OCI-LY3 (cell line): ENCODE measurements around the gene GRIK2.

Source experiments
- H2AFZ ChIP-seq: fragments of 200-600, 300-600 bp; shearing (Covaris generic); 2 replicates; pipeline ENCODE4 v1.6.0; 2014; ENCODE audit warnings: antibody characterized with exemption, low read depth, low read length
- H3K27ac ChIP-seq: fragments of 200-600, 300-600 bp; sonication (generic); 2 replicates; pipeline ENCODE4 v1.5.1; 2014; ENCODE audit warnings: mild to moderate bottlenecking, low read length, moderate library complexity, mixed read lengths
- H3K27me3 ChIP-seq: fragments of 200-600, 300-600 bp; sonication (generic); 2 replicates; pipeline ENCODE4 v1.6.1; 2014; ENCODE audit warnings: low read depth, low read length, mixed read lengths
- H3K36me3 ChIP-seq: fragments of 200-600, 300-600 bp; sonication (generic); replicated peaks from 2 replicates; pipeline ENCODE3; 2014; ENCODE audit warnings: low read depth, low read length, mixed read lengths
- H3K4me1 ChIP-seq: fragments of 300-600, 200-600 bp; sonication (generic); 2 replicates; pipeline ENCODE4 v1.6.1; 2014; ENCODE audit warnings: low read length, mixed read lengths
- H3K4me2 ChIP-seq: fragments of 200-600, 300-600 bp; sonication (generic); 2 replicates; pipeline ENCODE4 v1.6.1; 2014; ENCODE audit warnings: low read length, mixed read lengths
- H3K4me3 ChIP-seq: fragments of 300-600, 200-600 bp; sonication (generic); 2 replicates; pipeline ENCODE4 v1.5.1; 2014; ENCODE audit warnings: antibody characterized with exemption, mild to moderate bottlenecking, low read length, moderate library complexity
- H3K79me2 ChIP-seq: fragments of 300-600, 200-600 bp; shearing (Covaris generic); 2 replicates; pipeline ENCODE4 v1.6.1; 2014; ENCODE audit warnings: mild to moderate bottlenecking, low read length, mixed read lengths
- H3K9ac ChIP-seq: fragments of 300-600, 200-600 bp; shearing (Covaris generic); 2 replicates; pipeline ENCODE4 v1.6.0; 2014; ENCODE audit warnings: mild to moderate bottlenecking, low read length, moderate library complexity
- H3K9me3 ChIP-seq: fragments of 200-600, 300-600 bp; shearing (Covaris generic); 2 replicates; pipeline ENCODE4 v1.6.1; 2014; ENCODE audit warnings: low read length, mixed read lengths; ENCODE audit not compliant: insufficient read depth
- H4K20me1 ChIP-seq: fragments of 200-600, 300-600 bp; sonication (generic); 2 replicates; pipeline ENCODE4 v1.6.1; 2016; ENCODE audit warnings: low read length, mixed read lengths; ENCODE audit not compliant: insufficient read depth
- EZH2phosphoT487 ChIP-seq: fragments of 200-600 bp; shearing (Covaris generic); IDR thresholded peaks from 2 replicates; pipeline ENCODE4 v1.6.1; 2018; ENCODE audit warnings: antibody characterized with exemption, mixed run types, low read depth
- TF ChIP-seq, protein P1 (sequence below): fragments of 200-600, 300-600 bp; sonication (generic); IDR thresholded peaks from 2 replicates; pipeline ENCODE4 v1.5.1; 2014; ENCODE audit warnings: antibody characterized with exemption, low read length, low read depth

Gene GRIK2

DNA sequence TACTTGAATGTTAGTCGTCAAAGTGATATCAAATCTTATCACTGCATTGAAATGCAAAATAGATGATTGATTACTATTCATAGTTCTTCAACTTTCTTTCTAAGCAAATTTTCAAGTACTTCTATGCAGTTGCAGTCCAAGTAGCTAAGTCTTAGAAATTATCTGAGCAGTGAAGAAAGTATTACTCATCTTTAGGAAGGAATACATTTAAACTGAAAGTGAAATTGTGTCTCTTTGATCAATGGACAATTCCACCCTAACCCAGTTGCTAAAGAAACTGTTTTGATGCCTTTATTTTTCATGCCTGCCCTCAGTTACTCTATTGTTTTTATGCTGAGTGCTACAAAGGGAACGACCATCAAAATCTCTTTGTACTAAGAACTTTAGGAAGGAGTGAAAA lies 337.4 kb downstream of the GRIK2 start:
- Histone ChIP-seq H2AFZ (0 out of 2 replicates have a peak overlapping the region, but pooled peaks have one; percentile 64), H3K36me3 (no peaks in the 10 kb centered on the region), H3K4me1 (peaks cover 4% of the 10 kb centered on the region; the same call in 1 of the 2 replicates), H3K4me2 (peak overlapping the region; percentile 13), H3K79me2 (no peaks in the 10 kb centered on the region), H3K4me3 (no peak overlapping the region), H4K20me1 (no peaks in the 10 kb centered on the region), H3K9me3 (no peaks in the 10 kb centered on the region), H3K27ac (no peak overlapping the region), H3K9ac (no peak overlapping the region), H3K27me3 (no peaks in the 10 kb centered on the region)
- no peak for TF ChIP-seq EZH2phosphoT487
- TF ChIP-seq, protein P1, sequence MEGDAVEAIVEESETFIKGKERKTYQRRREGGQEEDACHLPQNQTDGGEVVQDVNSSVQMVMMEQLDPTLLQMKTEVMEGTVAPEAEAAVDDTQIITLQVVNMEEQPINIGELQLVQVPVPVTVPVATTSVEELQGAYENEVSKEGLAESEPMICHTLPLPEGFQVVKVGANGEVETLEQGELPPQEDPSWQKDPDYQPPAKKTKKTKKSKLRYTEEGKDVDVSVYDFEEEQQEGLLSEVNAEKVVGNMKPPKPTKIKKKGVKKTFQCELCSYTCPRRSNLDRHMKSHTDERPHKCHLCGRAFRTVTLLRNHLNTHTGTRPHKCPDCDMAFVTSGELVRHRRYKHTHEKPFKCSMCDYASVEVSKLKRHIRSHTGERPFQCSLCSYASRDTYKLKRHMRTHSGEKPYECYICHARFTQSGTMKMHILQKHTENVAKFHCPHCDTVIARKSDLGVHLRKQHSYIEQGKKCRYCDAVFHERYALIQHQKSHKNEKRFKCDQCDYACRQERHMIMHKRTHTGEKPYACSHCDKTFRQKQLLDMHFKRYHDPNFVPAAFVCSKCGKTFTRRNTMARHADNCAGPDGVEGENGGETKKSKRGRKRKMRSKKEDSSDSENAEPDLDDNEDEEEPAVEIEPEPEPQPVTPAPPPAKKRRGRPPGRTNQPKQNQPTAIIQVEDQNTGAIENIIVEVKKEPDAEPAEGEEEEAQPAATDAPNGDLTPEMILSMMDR = no peak

DNA sequence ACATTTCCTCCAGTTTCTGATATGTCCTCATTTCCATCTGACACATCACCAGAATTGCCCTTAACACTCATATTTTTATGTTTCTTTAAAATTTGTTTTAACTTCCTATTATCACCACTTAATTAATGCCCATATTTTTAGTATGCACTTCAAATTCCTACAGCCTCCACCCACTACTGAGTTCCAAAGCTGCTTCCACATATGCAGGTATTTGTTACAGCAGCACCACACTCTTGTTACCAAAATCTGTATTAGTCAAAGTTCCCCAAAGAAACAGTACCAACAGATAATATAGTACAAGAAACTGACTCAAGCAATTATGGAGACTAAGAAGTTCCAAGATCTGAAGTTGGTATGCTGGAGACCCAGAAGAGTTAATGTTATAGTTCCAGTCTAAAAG lies 340.4 kb downstream of the GRIK2 start:
- H3K27me3 ChIP-seq = no peaks in the 10 kb centered on the region
- no peaks in the 10 kb centered on the region for H3K36me3 ChIP-seq
- H3K79me2 ChIP-seq = no peaks in the 10 kb centered on the region
- no peaks in the 10 kb centered on the region for H4K20me1 ChIP-seq
- no peak for TF ChIP-seq EZH2phosphoT487
- TF ChIP-seq, protein P1 = no peak
- H3K4me3 ChIP-seq = no peak overlapping the region
- no peak overlapping the region for H3K9ac ChIP-seq
- H3K27ac ChIP-seq = no peak overlapping the region
- H3K4me2 ChIP-seq = no peak overlapping the region
- H3K4me1 ChIP-seq = peaks cover 4% of the 10 kb centered on the region; the same call in 1 of the 2 replicates
- no peak overlapping the region for H2AFZ ChIP-seq
- H3K9me3 ChIP-seq = no peaks in the 10 kb centered on the region

DNA sequence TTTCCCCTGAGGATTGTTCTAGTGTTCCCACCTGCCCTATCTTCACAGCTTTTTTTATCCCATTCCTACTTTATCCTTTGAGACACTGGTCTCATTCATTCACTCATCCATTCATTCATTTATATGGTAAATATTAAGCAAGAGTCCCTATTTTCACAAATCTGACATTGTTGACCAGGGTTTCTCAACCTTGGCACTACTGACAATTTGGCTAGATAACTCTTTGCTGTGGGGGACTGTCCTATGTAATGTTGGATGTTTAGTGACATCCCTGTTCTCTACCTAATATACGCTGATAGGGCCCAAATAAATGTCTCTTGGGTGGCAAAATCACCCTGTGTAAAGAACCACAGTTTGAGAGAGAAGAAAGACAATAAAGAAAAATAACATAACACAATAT lies 345.0 kb downstream of the GRIK2 start:
- no peaks in the 10 kb centered on the region for H3K9me3 ChIP-seq
- H2AFZ ChIP-seq = no peak overlapping the region
- no peaks in the 10 kb centered on the region for H4K20me1 ChIP-seq
- no peaks in the 10 kb centered on the region for H3K27me3 ChIP-seq
- no peaks in the 10 kb centered on the region for H3K36me3 ChIP-seq
- TF ChIP-seq, protein P1 = no peak
- no peak for TF ChIP-seq EZH2phosphoT487
- no peak overlapping the region for H3K4me3 ChIP-seq
- no peak overlapping the region for H3K4me2 ChIP-seq
- no peaks in the 10 kb centered on the region for H3K79me2 ChIP-seq
- H3K9ac ChIP-seq = no peak overlapping the region
- H3K27ac ChIP-seq = no peak overlapping the region
- H3K4me1 ChIP-seq = no peaks in the 10 kb centered on the region

DNA sequence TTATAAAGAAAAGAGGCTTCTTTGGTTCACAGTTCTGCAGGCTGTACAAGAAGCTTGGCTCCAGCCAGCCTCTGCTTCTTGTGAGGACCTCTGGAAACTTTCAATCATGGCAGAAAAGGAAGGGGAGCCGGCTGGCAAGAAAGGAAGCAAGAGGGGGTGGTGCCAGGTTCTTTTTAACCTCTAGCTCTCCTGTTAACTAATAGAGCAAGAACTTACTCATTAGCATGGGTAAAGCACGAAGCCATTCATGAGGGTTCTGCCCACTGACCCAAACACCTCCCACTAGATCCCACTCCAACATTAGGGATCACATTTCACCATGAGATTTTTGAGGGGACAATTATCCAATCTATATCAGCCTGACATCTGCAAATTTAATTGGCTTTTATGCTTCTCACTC lies 347.1 kb downstream of the GRIK2 start:
- H2AFZ ChIP-seq = no peak overlapping the region
- no peaks in the 10 kb centered on the region for H3K79me2 ChIP-seq
- no peaks in the 10 kb centered on the region for H3K4me1 ChIP-seq
- no peaks in the 10 kb centered on the region for H3K27me3 ChIP-seq
- no peaks in the 10 kb centered on the region for H4K20me1 ChIP-seq
- no peak overlapping the region for H3K4me2 ChIP-seq
- H3K9ac ChIP-seq = no peak overlapping the region
- H3K4me3 ChIP-seq = no peak overlapping the region
- H3K36me3 ChIP-seq = no peaks in the 10 kb centered on the region
- H3K9me3 ChIP-seq = no peaks in the 10 kb centered on the region
- TF ChIP-seq, protein P1 = no peak
- no peak for TF ChIP-seq EZH2phosphoT487
- H3K27ac ChIP-seq = no peak overlapping the region
